HCT116 (cell line): ENCODE measurements around the gene SENP8.

ENCODE experiments used
- ATF3 ChIP-seq: IDR thresholded peaks from 2 replicates; pipeline ENCODE4 v1.6.1; 2012
- CEBPB ChIP-seq: IDR thresholded peaks from 2 replicates; pipeline ENCODE4 v1.6.1; 2012; ENCODE audit warnings: low read depth
- CTCF ChIP-seq, 3 experiments: fragments of 200-600 bp in 1 of 3; sonication (generic) in 1 of 3; IDR thresholded peaks in 2 of 3; conservative IDR thresholded peaks in 1 of 3; 2 replicates each; pipeline ENCODE4 v1.5.1; 2012 to 2017; ENCODE audit warnings: low read depth in 2 of 3, low read length in 2 of 3, antibody characterized with exemption in 1 of 3, borderline replicate concordance in 1 of 3, control low read depth in 1 of 3, mild to moderate bottlenecking in 1 of 3, mixed read lengths in 1 of 3, mixed run types in 1 of 3, moderate library complexity in 1 of 3; ENCODE audit not compliant: insufficient read depth in 1 of 3
- EZH2 ChIP-seq: fragments of 200-600 bp; sonication (generic); IDR thresholded peaks from 2 replicates; pipeline ENCODE4 v1.6.1; 2017; ENCODE audit warnings: antibody characterized with exemption, mixed run types
- EZH2phosphoT487 ChIP-seq: fragments of 200-600 bp; IDR thresholded peaks from 2 replicates; pipeline ENCODE4 v1.6.1; 2018; ENCODE audit warnings: antibody characterized with exemption, borderline replicate concordance
- MAX ChIP-seq: IDR thresholded peaks from 2 replicates; pipeline ENCODE4 v1.6.1; 2012
- POLR2A ChIP-seq: IDR thresholded peaks from 2 replicates; pipeline ENCODE4 v1.7.0; 2011; ENCODE audit warnings: borderline replicate concordance; ENCODE audit not compliant: insufficient read depth, insufficient read length; ENCODE audit errors: extremely low read depth
- POLR2AphosphoS5 ChIP-seq: IDR thresholded peaks from 2 replicates; pipeline ENCODE4 v1.6.1; 2011; ENCODE audit warnings: mild to moderate bottlenecking, low read depth, low read length, moderate library complexity
- RAD21 ChIP-seq: IDR thresholded peaks from 2 replicates; pipeline ENCODE4 v1.6.1; 2012; ENCODE audit warnings: low read depth, mild to moderate bottlenecking
- SIN3A ChIP-seq: IDR thresholded peaks from 2 replicates; pipeline ENCODE4 v1.6.1; 2012; ENCODE audit warnings: low read depth
- TCF7L2 ChIP-seq: IDR thresholded peaks from 2 replicates; pipeline ENCODE4 v1.7.0; 2011; ENCODE audit warnings: borderline replicate concordance, inconsistent platforms; ENCODE audit not compliant: insufficient read depth, insufficient read length; ENCODE audit errors: extremely low read depth
- YY1 ChIP-seq: IDR thresholded peaks from 2 replicates; pipeline ENCODE4 v1.6.1; 2011; ENCODE audit warnings: low read length, low read depth, moderate library complexity, mild to moderate bottlenecking; ENCODE audit not compliant: insufficient replicate concordance; ENCODE audit errors: extremely low read depth
- ZNF274 ChIP-seq: fragments of 200-500 bp; sonication (Bioruptor generic); IDR thresholded peaks from 2 replicates; pipeline ENCODE4 v1.6.1; 2014; ENCODE audit warnings: mild to moderate bottlenecking, low read depth, low read length, inconsistent platforms

GRCh38 chr15:72154316-72154715 is 36.1 kb downstream of the SENP8 start:
- TF ChIP-seq POLR2A (no peak), CTCF (IDR thresholded peaks at IDR 0.05 in 2 of 3, conservative IDR thresholded peaks at IDR 0.05 in 1 of 3; ENCODE audit: borderline replicate concordance in 1 of 3, insufficient read depth in 1 of 3, low read depth in 2 of 3, low read length in 2 of 3) (no peak), EZH2phosphoT487 (no peak), EZH2 (no peak), POLR2AphosphoS5 (no peak), SIN3A (no peak), YY1 (no peak), MAX (no peak), CEBPB (no peak), ZNF274 (no peak), ATF3 (no peak), TCF7L2 (no peak), RAD21 (no peak)
